HG02973 (cell line): Measurements from ENCODE around the gene R3HDM2.

Source experiments
- ATAC-seq: cut with Tn5 transposase; IDR thresholded peaks from one replicate; pipeline ENCODE4 v1.9.1; 2021; ENCODE audit warnings: moderate library complexity; ENCODE audit not compliant: unreplicated experiment

Gene R3HDM2

DNA sequence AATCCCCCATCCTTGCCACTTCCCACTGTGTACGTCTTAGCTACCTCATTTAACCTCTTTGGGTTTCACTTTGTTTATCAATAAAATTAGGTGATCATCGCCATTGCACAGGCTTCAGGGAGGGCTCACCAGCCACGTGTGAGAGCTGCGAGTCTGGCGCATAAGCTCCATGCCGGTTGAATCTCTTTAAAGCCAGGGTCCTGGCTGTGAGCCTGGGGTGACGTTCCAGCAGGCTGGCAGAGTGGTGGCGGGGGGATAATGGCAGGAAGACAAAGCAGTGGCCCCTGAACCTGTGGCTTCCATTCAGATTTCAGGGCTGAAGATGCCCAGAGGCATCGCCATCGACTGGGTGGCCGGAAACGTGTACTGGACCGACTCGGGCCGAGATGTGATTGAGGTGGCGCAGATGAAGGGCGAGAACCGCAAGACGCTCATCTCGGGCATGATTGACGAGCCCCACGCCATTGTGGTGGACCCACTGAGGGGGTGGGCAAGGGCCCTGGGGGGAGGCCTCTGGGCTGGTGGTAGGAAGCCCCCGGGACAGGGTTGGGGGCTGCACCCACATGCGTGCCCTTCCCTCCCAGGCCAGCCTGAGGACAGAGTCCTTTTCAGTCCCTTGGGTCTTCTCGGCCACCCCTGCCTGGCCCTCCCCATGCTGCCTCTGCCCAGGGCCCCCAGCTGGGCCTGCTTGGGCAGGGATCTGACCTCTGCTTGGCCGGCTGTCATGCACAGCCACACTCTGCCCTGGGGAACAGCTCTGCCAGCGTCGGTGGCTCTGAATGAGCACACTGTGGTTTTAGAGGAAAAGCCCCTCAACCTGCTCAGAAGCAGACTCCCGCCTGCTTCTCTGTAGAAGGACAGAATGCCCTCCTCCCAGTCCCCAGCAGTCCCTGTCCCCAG lies 222.9 kb downstream of the R3HDM2 start:
- ATAC-seq: no peak

DNA sequence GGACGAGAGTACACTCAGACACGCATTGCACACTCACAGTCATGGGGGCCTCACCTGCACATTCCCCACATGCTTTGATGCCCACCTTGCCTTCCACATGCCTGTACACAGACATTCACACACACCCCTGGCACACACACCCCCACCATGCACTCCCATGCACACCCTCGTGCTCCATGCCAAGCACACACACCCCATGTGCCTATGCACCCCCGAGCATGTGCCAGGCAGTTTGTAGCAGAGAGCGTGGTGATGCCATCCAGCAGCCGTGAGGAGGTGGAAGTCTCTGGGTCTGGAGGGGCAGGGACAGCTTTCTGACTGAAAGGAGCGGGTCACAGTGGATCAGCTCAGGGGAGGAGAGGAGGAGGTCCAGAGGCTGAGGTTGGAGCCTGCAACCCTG lies 224.9 kb downstream of the R3HDM2 start:
- ATAC-seq: no peak

DNA sequence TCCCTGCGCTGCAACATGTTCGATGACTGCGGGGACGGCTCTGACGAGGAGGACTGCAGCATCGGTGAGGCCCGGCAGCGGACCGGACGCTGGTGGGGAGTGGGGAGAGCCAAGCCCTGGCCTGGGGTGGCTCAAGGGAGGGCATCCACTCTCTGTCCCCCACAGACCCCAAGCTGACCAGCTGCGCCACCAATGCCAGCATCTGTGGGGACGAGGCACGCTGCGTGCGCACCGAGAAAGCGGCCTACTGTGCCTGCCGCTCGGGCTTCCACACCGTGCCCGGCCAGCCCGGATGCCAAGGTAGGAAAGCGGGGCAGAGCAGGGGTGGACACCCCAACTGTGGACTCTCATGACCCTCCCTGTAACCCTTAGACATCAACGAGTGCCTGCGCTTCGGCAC lies 225.7 kb downstream of the R3HDM2 start:
- no peak for ATAC-seq

DNA sequence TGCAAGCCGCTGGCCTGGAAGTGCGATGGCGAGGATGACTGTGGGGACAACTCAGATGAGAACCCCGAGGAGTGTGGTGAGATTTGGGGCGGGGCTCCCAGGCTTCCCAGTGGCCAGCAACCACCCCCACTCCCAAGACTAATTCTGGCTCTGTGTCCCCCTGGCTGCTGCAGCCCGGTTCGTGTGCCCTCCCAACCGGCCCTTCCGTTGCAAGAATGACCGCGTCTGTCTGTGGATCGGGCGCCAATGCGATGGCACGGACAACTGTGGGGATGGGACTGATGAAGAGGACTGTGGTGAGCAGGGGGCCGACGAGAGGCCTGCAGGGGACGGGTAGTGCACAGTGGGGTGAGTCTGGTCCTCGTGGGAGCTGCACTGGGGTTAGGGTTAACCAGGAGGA lies 226.4 kb downstream of the R3HDM2 start:
- ATAC-seq: no peak

DNA sequence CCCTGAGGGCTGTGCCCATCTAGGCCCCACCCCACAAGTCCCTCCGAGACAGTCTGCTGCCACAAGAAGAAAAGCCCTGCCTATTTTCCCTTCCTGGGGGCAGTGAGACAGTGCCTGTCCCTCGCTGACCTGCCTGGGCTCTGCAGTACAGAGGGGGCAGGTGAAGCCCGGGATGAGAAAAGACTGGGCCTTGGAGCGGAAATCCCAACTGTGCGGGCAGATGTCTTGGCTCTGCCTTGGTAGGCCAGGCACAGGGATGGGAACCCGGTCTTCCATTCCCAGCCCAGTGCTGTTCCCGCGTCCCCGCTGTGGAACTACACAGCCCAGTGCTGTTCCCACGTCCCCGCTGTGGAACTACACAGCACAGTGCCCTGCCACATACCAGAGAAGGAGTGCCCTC lies 227.1 kb downstream of the R3HDM2 start:
- ATAC-seq: no peak
